Measurements from ENCODE around the gene AURKA. TPM values are rescaled to one million over a fixed set of nuclear protein-coding genes. Genes with fewer than 3 reads are reported as not detected.

The AURKA gene
- 10 to 100 TPM in 4 of 10 donors, 1 to 10 TPM in 6; 6.6 to 12.0 (median 9.5) TPM for polyA plus RNA-seq (ENCODE audit: insufficient read length in 10 of 10)
- long read RNA-seq, donor 1, partial matches to known transcripts = 0 of 1 reads
- long read RNA-seq, donor 1, other reads (novel, unspliced or antisense) = 0 of 1 reads
- long read RNA-seq, donor 2, partial matches to known transcripts = 0 of 2 reads
- long read RNA-seq, donor 2, other reads (novel, unspliced or antisense) = 0 of 2 reads
- long read RNA-seq, donor 3 = 0 reads
- long read RNA-seq, donor 4, partial matches to known transcripts = 0 of 4 reads
- long read RNA-seq, donor 4, other reads (novel, unspliced or antisense) = 0 of 4 reads
- long read RNA-seq, donor 5, partial matches to known transcripts = 0 of 2 reads
- long read RNA-seq, donor 5, other reads (novel, unspliced or antisense) = 0 of 2 reads
- long read RNA-seq, donor 6, partial matches to known transcripts = 0 of 3 reads
- long read RNA-seq, donor 6, other reads (novel, unspliced or antisense) = 0 of 3 reads
- long read RNA-seq, donor 7, partial matches to known transcripts = 0 of 1 reads
- long read RNA-seq, donor 7, other reads (novel, unspliced or antisense) = 0 of 1 reads
- long read RNA-seq, donor 8 = 0 reads
- long read RNA-seq, donor 9 = 0 reads

DNA sequence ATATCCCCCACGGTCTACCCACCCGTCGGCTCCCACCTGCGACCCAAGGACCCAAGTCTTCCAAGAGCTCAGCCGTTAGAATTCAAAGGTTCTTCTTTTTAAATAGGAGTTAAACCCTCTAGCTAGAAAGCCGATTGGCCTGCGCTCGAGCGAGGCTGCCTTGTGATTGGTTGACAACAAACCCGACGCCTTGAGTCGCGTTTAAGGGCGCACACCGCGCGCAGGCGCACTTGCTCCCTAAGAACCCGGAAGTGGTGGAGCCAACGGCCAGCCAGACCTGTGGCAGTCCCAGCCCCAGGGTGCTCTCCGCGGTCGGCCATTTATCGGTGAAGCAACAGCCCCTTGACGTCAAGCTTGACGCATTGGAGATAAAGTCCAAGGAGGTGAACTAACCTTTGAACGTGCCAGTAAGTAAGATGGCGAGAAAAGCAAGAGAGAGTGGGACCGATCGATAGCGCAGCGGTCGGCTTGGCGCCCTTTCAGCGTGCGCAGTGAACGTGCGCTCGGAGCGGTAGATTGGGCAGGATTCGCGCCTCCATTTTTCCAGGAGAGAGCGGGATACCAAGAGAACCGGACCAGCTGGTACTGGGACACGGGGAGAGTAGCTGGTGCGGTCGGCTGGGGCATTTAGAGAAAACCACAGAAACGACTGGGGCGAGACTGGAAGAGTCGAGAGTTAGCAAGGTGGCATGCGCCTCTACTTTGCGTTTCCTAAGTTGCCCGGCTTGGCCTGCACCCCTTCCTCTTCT lies at the start of gene AURKA, which contains the start of gene CSTF1:
AURKA (minus strand) TSS at position 84 of the 749 bp plus-strand sequence. CDS start 4,018 bp downstream, outside the sequence.
CSTF1 (plus strand) TSS at position 514 of the 749 bp plus-strand sequence. CDS start 2,908 bp downstream, outside the sequence.
- peak; percentile 99 to 100 (median 99) for DNase-seq

DNA sequence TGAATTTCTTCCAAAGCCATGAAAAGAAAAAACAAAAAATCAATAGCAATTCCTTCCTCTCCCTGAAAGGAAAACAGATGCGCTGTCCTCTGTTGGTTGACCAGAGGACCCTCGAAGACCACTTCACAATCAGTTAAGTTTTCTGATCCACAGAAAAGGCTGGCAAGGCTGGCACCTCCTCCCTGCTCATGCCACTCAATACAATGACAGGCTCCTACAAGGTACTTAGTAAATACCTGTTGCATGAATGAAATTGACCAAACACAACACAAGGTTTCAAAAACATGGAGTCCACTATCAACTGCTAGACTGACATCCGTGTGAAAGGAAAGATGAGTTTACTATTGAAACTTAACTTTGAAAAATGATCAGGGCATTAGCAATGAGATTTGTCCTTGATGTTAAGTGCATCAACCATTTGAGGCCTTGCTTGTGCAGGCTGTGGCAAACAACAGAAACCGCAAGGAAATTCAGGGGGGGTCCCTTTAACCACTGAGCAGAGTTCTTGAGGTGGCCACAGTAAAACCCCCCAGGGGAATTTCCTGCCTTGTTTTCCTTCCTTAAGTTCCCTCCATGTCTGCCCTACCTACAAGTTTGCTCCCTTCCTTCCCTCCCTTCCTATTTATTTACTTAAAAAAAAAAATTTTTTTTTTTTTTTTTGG lies 48.5 kb upstream of the AURKA start:
- no peak for DNase-seq

DNA sequence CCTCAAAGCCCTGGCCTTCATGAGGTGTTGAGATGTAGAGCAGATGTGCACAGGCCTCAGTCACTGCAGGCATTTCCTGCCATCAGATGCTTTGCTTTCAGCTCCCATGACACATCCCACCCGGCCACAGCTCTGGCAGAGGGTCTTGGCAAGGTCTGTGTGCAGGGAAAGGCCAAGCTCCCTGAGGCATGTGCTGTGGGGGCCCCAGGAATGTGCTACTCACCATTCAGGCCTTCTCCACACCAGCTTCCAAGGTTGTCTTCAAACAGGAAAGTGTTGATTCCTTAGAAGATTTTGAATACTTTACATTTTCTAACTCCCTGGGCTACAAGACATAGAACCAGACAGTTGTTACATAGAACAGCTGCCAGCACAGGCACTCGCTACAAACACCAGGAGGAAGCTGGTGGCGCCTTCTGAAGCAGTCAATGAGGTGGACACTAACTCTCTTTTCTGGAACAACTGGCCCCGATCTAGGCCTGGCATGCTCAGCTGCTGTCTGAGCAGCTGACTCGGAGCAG lies 47.8 kb upstream of the AURKA start:
- DNase-seq = peak; percentile 59 to 98 (median 76)

DNA sequence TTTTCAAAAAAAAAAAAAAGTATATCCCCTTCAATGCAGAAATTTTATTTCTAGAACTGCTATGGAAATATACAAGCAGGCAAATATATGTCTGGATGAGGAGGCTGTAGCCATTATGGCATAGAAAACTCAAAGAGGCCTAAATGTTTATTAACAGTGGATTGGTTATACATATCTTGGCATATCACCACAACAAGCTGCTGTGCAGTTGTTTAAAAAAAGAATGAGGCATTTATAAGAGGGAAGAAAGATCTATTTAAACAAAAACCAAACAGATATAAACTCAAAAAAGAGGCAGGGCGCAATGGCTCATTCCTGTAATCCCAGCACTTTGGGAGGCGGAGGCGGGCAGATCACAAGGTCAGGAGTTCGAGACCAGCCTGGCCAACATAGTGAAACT lies 46.3 kb upstream of the AURKA start:
- DNase-seq = no peak

DNA sequence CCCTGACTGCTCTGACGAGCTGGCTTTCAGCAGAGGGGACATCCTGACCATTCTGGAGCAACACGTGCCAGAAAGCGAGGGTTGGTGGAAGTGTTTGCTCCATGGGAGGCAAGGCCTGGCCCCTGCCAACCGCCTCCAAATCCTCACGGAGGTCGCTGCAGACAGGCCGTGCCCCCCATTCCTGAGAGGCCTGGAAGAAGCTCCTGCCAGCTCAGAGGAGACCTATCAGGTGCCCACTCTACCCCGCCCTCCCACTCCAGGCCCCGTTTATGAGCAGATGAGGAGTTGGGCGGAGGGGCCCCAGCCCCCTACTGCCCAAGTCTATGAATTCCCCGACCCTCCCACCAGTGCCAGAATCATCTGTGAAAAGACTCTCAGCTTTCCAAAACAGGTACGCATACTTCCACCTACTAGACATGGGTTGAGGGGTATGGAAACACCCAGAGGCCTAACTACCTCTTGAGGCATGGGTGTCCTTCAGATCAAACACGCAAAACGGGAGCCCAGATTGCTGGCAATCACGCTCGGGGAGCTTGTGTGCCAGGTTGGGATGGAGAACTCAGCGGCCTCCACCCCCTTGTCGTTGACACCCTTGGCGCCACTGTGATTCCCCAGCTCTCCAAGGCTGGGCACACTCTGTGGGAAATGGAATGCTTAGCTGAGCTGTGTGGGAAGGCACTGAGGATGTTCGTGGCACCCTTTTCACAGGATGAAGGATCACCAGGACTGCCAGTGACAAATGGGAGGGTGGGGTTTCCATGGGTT lies 45.4 kb upstream of the AURKA start:
- DNase-seq = no peak

DNA sequence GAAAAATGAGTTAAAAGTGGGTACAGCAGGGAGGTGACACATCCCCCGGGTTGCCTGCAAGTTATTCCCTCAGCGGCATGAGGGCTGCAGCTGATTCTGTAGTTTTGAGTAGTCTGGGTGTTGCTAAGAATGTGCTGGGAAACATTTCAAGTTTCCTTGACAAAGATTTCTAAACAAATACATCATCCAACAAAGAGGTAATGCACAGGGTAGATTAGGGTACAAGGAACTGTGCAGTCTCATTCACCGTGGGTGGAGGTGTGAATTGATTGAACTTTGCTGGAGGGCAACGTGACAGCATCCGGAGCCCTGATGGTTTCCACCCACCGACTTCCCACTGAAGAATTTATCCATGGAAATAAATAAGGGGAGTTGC lies 41.9 kb upstream of the AURKA start:
- peak in 2 of 3 donors; percentile 41 to 62 for DNase-seq

DNA sequence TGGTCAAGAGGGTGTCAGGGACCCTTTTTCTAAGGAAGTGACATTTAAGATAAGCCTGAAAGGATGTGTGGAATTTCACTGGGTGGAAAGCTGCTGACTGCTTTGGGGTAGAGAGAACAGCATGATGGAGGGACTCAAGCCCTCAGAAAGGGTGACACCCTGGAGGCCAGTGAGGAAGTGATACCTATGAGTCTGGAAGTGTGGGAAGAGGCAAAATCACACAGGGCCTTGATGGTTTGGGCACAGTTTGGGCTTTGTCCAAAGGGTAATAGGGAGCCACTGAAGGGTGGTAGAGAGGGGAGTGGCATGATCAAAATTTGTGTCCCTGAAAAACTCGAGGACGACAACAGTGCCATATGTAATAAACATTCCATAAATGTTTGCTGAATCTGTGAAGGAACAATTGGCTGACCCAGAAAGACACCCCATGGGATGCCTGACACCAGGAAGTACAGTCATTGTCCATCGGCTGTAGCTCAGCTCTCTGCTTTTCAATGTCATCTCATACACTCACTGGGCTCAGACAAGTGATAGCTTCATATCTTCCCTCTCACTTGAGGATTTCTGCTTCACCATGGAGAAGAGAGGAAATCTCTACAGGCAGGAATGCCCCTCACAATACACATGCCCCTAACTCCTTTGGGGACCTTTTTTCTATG lies 41.3 kb upstream of the AURKA start:
- DNase-seq = no peak

DNA sequence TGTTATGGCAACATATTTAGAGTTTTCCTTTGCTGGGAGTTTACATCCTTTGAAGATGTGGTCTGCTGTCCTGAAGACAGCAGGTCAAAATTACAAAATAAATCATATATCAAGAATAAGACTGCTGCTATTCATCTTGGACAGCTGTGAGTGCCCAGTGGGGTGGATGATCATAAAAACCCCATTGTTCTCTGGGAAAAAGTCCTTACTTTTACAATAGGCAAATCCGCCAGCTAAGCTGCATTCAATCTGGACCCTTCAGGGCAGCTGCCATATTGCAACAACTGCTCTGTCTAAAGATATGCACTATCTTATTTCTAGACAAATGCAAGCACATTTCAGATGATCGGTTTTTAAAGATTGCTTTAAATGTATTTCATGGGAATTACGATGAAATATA lies 39.5 kb upstream of the AURKA start:
- DNase-seq = no peak

DNA sequence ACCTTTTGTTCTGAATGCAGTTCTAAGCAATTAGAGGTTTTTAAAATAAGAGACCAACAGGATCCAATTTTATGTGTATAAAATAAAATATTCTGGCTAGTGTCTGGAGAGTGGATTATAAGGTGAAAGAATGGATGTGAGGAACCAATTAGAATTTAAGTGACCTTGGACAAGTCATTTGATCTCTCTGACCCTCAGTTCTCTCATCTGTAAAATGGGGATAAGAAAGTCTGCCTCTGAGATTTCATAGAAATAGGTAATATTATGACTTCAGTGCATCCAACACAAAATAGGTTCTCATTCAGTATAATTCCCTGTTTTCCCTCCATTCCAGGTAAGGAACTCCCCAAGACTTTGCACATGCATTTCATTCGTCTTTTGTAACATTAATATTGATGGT lies 38.9 kb upstream of the AURKA start:
- no peak for DNase-seq

DNA sequence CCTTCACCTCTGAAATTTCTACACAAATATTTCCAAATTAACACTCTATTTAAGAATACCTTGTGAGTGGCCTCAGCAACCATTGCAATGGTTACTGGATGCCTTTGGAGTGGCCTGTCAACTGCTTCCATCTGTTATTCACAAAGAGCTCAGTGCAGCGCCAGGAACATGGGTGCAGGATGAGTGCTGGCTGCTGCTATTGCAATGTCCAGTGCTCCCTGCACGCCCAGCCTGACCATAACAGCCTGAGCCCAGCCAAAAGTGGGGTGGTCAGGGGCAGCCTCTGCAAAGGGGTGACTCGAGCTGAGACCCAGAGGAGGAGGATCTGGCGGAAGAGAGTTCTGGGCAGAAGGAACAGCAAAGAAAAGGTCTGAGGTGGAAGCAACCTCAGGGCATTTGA lies 38.4 kb upstream of the AURKA start:
- DNase-seq = no peak

DNA sequence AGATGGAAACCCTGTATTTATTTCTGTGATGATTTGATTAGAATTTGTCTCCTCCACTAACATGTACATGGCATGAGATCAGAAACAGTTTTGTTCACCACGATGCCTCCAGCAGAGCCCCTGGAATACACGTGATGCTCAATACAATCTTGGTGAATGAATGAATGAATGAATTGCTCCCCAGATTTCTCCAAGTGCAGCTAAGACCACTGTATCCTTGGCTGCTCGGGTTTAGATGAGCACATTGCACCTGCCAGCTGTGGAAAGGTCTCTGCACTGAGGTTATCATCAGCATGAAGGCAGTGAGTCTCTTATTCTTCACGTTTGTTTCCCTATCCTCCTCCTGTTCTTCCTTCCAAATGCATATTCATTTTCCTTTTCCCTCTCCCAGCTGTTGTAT lies 37.9 kb upstream of the AURKA start:
- no peak for DNase-seq

DNA sequence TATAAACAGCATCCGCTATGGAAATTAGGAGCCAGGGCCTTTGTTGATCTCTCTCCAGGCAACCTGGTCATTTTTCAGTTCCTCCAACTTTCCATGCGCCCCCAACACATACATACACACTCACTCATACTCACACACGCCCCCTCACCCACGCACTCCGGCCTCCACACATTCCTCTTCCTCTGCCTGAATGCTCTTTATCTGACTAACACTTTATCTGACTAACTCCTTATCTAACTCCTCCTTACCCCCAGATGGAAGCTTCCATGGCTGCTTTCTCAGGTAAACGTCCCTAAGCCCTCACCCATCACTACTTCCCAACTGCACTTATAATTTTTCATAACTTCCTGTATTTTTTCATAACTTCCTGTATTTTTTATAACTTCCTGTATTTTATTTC lies 37.5 kb upstream of the AURKA start:
- no peak for DNase-seq

DNA sequence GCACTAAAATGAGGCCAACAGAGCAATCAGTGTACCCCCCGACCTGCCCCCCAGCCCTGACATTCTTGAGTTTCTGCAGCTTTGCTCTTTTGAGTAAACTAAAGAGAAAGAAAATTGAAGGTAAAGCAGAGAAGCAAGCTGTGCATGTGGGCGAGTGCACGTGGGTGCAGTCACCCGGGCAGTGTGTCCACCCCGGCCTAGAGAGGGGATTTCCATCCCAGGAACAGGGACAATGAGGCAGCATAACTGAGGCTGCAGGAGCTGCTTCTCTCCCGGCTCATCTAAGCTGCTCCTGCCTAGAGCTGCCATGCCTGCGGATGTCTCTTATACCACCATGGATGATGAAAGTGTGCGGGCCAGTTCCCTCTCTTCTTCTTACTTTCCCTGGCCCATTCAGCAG lies 36.9 kb upstream of the AURKA start:
- DNase-seq = no peak

DNA sequence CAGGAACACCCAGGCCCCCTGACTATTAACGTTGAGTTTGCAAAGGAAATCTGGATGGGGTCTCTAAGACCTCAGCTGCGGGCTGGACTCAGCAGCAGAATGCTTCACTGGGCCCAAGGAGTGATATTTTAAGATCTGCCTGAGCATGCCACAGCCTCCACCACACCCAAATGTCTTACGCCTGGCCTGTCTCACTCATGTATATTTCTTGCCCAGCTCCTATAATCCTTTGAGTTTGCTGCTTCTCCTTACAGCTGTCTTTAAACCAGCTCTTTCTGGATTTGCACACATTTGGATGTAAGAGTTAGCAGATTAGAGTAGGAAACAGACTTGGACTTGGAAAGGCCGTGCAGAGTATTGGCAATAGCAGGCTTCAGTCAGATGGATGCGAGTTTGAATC lies 36.4 kb upstream of the AURKA start:
- no peak for DNase-seq

DNA sequence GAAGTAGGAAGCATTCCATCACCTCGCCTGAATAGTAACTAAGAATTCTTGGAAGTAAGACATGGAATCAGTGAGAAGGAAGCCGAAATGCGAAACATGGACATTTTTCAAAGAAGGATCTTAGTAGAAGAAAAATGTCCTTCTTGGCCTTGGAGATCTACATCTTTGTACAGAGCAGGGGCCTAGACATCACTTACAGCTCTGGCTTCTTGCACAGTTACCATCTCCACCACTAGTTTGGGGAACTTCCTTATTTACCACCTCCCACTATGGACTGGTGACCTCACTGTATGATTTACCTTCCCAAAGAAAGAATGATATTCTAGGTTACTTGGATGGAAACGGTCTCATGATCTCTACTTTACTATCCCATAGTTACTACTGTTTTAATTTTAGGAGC lies 35.8 kb upstream of the AURKA start:
- no peak for DNase-seq

DNA sequence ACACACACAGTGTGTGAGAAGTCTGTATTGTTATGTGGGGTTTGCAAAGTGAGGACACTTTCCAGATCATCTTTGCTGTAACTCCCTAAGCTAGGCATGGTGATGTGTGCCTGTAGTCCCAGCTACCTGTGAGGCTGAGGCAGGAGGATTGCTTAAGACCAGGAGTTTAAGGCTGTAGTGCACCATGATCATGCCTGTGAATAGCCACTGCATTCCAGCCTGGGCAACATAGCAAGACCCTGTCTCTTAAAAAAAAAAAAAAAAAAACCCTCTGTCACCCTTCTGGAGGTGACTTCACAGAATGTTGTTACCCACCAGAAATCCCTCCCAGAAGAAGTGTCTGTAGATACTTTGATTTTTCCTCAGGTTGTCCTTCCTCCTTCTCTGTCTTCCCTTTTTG lies 34.9 kb upstream of the AURKA start:
- DNase-seq = no peak

DNA sequence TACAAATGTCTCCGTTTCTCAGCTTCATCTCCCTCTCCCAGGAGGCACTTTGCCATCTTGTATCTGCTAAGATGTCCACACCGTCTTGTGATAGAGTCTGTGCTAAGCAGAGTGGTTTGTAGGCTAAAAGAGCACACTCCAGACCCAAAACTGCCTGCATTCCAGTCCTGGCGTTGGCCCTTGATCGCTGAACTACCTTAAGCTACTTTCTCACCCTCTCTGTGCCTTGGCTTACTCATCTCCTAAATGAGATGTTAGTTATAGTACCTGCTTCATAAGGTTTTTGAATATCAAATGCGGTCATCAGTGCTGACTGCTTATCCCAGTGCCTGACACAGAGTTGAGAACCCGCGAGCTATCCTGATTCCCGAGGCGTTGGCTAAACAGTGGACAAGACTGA lies 34.0 kb upstream of the AURKA start:
- DNase-seq = no peak

DNA sequence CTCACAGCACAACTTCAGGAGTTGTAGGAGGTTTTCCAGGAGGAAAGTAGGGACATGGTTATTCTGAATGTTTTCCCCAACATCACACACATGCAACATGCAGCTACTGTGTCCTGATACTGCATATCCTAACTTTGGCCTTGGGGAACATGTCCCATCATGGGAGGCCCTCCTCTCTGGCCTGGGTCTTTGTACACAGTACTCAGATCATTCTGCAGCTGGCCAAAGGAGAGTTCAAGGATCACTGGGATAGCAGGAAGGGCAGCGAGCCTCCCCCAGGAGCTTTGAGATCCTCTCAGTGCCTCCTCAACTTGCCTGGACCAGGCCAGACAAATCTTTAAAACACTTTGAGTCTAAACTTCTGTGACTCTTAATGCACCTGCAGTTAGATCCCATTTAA lies 32.9 kb upstream of the AURKA start:
- DNase-seq = no peak

DNA sequence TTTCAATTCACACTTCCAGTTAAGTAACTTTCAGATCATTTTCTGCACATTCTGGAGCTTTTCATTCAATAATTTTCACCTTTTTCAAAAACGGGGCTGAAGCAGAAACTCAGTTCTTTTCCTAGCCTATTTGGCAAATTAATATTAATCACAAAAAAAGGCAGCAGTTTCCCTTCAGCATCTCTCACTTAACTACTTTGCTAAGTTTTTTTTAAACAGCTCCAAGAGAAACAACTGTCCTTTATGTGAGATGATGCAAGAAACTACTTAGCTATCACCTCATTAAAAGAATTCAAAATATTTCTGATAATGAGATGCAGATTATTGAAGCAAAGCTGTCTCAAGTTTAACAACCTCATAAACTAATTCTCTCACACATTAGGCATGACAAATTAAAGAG lies 31.9 kb upstream of the AURKA start:
- no peak for DNase-seq

DNA sequence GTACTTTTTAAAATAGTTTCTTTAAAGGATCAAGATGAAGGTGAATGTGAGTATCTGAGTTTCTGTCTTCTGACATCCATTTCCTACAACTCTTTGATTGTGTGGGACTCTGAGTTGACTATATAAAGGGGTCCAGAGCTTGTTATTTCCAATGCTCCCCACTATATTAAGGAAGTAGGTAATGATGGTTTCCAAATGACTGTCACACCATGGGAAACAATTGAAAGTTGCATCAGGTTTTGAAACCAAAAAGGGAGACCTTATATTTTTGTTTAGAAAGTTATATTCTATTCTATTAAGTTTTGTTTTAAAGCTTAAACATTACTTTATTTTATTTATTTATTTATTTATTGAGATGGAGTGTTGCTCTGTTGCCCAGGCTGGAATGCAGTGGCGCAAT lies 31.2 kb upstream of the AURKA start:
- DNase-seq = no peak

DNA sequence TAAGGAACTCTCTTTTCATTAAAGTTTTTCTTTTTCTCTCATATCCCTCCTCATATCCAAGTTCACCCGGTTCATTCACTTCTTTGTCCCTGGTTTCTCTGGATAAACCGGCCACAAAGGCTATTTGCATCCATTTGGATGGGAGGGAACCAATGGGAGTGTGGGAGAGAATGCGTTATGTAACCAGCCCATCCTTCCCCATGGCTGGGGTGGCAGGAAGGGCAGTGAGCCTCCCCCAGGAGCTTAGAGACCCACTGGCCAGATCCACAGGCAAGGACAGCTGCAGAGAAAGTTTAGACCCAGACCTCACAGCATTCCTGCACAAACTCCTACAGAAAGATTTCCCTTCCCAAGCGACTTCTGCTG lies 30.8 kb upstream of the AURKA start:
- no peak for DNase-seq

Data from muscle of back (tissue), 13 donors.